ENCODE results near the gene LIMA1. TPM values are rescaled to one million over a fixed set of nuclear protein-coding genes. Genes with fewer than 3 reads are reported as not detected.

Gene LIMA1
- total RNA-seq, 3 donors from 2014 or later = 155 to 364 (median 249) TPM

DNA sequence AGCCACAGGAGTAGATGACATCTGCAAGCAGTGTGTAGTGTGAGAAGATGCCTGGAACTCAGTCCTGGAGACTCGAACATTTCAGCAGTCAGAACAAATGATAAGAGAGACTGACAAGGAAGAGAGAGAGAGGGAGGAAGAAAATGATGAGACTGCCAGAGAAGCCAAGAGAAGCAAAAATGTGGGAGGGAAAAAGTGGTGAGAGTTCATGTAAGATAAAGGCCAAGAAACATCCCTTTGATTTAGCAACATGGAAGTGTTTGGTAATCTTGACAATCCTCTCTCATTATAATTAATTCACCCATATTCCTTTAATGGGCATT is 42.6 kb downstream of the LIMA1 start:
- Histone ChIP-seq H3K4me1 (ENCODE audit: low read depth) (peaks cover 34% of the 10 kb centered on the region), H3K9me3 (no peaks in the 10 kb centered on the region), H3K4me3 (no peak overlapping the region), H3K36me3 (ENCODE audit: low read depth) (no peaks in the 10 kb centered on the region)
- DNase-seq = no peak
- intact Hi-C loops (cut with DNase I, micrococcal nuclease) = no loop called here
- ATAC-seq = peak; percentile 27
- TF ChIP-seq, protein P1, sequence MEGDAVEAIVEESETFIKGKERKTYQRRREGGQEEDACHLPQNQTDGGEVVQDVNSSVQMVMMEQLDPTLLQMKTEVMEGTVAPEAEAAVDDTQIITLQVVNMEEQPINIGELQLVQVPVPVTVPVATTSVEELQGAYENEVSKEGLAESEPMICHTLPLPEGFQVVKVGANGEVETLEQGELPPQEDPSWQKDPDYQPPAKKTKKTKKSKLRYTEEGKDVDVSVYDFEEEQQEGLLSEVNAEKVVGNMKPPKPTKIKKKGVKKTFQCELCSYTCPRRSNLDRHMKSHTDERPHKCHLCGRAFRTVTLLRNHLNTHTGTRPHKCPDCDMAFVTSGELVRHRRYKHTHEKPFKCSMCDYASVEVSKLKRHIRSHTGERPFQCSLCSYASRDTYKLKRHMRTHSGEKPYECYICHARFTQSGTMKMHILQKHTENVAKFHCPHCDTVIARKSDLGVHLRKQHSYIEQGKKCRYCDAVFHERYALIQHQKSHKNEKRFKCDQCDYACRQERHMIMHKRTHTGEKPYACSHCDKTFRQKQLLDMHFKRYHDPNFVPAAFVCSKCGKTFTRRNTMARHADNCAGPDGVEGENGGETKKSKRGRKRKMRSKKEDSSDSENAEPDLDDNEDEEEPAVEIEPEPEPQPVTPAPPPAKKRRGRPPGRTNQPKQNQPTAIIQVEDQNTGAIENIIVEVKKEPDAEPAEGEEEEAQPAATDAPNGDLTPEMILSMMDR (IDR thresholded peaks at IDR 0.05) = no peak

DNA sequence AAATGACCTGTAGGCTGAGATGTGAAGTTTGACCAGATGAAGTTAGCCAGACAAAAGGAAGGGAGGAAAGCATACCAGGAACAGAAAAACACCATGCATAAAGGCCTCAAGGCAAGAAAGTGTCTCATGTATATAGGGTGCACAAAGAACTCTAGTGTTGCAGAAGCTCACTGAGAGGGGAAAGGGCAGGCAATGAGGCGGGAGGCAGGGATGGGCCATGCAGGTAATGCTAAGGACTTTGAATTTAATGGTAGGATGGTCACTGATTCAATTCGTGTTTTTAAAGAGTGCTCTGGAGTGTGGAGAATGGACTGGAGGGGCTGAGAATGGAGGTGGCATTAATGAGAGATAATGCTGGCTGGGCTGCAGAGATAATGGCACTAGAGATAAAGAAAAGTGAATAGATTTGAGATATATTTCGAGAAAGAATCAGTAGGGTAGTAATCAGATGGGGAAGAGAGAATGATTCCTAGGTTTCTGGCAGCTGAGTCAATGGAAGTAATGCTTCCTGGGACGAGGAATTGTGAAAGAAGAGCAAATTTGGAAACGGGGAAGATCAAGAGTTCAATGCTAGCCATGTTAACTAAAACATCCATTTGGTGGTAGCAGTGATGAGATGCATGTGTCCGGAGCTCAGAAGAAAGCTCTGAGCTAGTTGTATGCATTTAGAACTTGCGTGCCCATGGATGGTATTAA is 43.1 kb downstream of the LIMA1 start:
- Histone ChIP-seq H3K4me1 (ENCODE audit: low read depth) (peaks cover 33% of the 10 kb centered on the region), H3K36me3 (ENCODE audit: low read depth) (no peaks in the 10 kb centered on the region), H3K4me3 (no peak overlapping the region), H3K9me3 (no peaks in the 10 kb centered on the region)
- intact Hi-C loops (cut with DNase I, micrococcal nuclease) = no loop called here
- DNase-seq (no peak), ATAC-seq (no peak)
- TF ChIP-seq, protein P1 (IDR thresholded peaks at IDR 0.05) = no peak

DNA sequence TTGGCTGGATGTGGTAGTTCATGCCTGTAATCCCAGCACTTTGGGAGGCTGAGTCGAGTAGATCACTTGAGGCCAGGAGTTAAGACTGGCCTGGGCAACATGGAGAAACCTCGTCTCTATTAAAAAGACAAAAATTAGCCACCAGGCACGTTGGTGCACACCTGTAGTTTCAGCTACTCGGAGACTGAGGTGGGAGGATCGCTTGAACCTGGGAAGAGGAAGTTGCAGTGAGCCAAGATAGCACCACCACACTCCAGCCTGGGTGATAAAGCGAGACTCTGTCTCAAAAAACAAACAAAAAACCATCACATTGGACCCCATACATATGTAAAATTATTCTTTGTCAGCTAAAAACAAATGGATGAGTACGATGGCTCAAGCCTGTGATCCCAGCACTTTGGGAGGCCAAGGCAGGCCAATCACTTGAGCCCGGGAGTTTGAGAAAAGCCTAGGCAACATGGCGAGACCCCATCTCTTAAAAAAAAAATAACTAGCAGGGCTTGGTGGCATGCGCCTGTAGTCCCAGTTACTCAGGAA is 43.9 kb downstream of the LIMA1 start:
- no peak overlapping the region for H3K4me3 ChIP-seq
- no peaks in the 10 kb centered on the region for H3K36me3 ChIP-seq (ENCODE audit: low read depth)
- H3K4me1 ChIP-seq (ENCODE audit: low read depth) = peaks cover 33% of the 10 kb centered on the region
- ATAC-seq (no peak), DNase-seq (no peak)
- TF ChIP-seq, protein P1 (IDR thresholded peaks at IDR 0.05) = no peak
- intact Hi-C loops (cut with DNase I, micrococcal nuclease) = no loop called here
- H3K9me3 ChIP-seq = no peaks in the 10 kb centered on the region

DNA sequence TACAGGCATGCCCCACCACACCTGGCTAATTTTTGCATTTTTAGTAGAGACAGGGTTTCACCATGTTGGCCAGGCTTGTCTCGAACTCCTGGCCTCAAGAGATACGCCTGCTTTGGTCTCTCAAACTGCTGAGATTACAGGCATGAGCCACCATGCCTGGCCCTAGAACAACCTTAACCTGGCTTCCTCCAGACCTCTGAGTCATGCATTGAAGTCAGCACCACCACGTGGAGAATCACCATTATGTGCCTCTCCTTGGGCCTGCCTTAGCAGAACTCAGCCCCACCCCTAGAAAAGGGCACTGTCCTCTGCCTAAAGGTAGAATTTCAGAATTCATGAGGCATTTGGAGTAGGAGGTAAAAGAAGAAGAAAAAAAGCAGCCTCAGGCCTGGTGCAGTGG is 49.0 kb downstream of the LIMA1 start:
- TF ChIP-seq, protein P1 (IDR thresholded peaks at IDR 0.05) = no peak
- ATAC-seq (peak; percentile 99), DNase-seq (peak in 1 of 3 donors; percentile 50)
- intact Hi-C loops (cut with DNase I, micrococcal nuclease) = no loop called here
- Histone ChIP-seq H3K9me3 (no peaks in the 10 kb centered on the region), H3K36me3 (ENCODE audit: low read depth) (no peaks in the 10 kb centered on the region), H3K4me1 (ENCODE audit: low read depth) (peaks cover 11% of the 10 kb centered on the region), H3K4me3 (no peak overlapping the region)

DNA sequence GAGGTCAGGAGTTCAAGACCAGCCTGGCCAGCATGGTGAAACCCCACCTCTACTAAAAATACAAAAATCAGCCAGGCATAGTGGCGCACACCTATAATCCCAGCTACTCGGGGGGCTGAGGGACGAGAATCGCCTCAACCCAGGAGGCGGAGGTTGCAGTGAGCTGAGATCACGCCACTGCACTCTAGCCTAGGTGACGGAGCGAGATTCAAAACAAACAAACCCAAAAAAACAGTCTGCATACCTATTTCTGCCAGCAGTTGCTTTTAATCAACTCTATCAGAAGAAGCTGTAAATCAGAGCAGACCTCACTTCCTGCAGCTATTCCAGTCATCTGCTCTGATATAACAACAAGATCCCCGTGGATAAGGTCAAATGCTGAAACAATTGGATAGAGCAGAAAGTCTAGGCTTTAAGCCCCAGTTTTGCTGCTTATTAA is 50.5 kb downstream of the LIMA1 start:
- no peak for ATAC-seq
- Histone ChIP-seq H3K9me3 (no peaks in the 10 kb centered on the region), H3K4me3 (no peak overlapping the region), H3K36me3 (ENCODE audit: low read depth) (no peaks in the 10 kb centered on the region), H3K4me1 (ENCODE audit: low read depth) (peaks cover 3% of the 10 kb centered on the region)
- TF ChIP-seq, protein P1 (IDR thresholded peaks at IDR 0.05) = no peak
- intact Hi-C loops (cut with DNase I, micrococcal nuclease) = no loop called here
- no peak for DNase-seq

Measured in mucosa of descending colon (tissue), 3 donors.